COLO668 (cell line): ENCODE measurements around the gene TAS2R40.
A peak's percentile ranks its signal among the peaks of the same experiment; 100 is the strongest.
"Not testable (repeated sequence)": the region's sequence is repeated elsewhere in the genome, so short reads cannot be mapped to it uniquely, and the experiment has no call there.

Experiments
- DNase-seq: peaks from one replicate; lab custom pipeline; 2025; ENCODE audit not compliant: unreplicated experiment; lab: John Stamatoyannopoulos, UW

TAS2R40 gene

GRCh38 chr7:143248761-143249354 is 27.0 kb downstream of the TAS2R40 start:
- DNase-seq: no peak

GRCh38 chr7:143250199-143250598 is 28.4 kb downstream of the TAS2R40 start:
- no peak for DNase-seq

GRCh38 chr7:143250822-143251221 is 29.0 kb downstream of the TAS2R40 start:
- DNase-seq: no peak

- DNase-seq: no peak
These were observed 30.2 kb downstream of the TAS2R40 start for GRCh38 chr7:143252006-143252405.

GRCh38 chr7:143255564-143255963 is 33.7 kb downstream of the TAS2R40 start:
- no peak for DNase-seq

GRCh38 chr7:143256325-143256724 is 34.5 kb downstream of the TAS2R40 start:
- DNase-seq: no peak

GRCh38 chr7:143256932-143257331 is 35.1 kb downstream of the TAS2R40 start:
- no peak for DNase-seq

GRCh38 chr7:143257501-143257900 is 35.7 kb downstream of the TAS2R40 start:
- DNase-seq: no peak

GRCh38 chr7:143258831-143259230 is 37.0 kb downstream of the TAS2R40 start:
- no peak for DNase-seq

GRCh38 chr7:143259765-143260164 is 37.9 kb downstream of the TAS2R40 start:
- DNase-seq: no peak

- no peak for DNase-seq
These were observed 40.1 kb downstream of the TAS2R40 start for GRCh38 chr7:143261901-143262300.

- DNase-seq: peak; percentile 77
These were observed 41.7 kb downstream of the TAS2R40 start, which contains the start of gene GSTK1 for GRCh38 chr7:143263266-143264195. GSTK1 (plus strand) TSS chr7:143263441; CDS start chr7:143263514, 73 bp downstream.

GRCh38 chr7:143264196-143264568 is 42.3 kb downstream of the TAS2R40 start:
- not testable (repeated sequence) for DNase-seq

GRCh38 chr7:143265017-143265693 is 43.3 kb downstream of the TAS2R40 start:
- no peak for DNase-seq

- DNase-seq: no peak
These were observed 47.4 kb downstream of the TAS2R40 start for GRCh38 chr7:143269251-143269650.

- DNase-seq: no peak
These were observed 49.4 kb downstream of the TAS2R40 start for GRCh38 chr7:143271240-143271639.
